Endothelial cell of hepatic sinusoid (primary cell): ENCODE measurements around the gene CTBP2.

Source experiments
- in situ Hi-C: cut with HindIII; loops from 2 replicates; pipeline ENCODE4 v1.10.0; 2017; ENCODE audit warnings: low sequenced_read_pairs

The CTBP2 gene

GRCh38 chr10:125129076-125129458 lies 31.3 kb downstream of the CTBP2 start:
- in situ Hi-C loops: loop anchor here (5.0 kb wide), 2 partner anchors 62 to 68 kb away; no protein-coding TSS in a partner anchor

GRCh38 chr10:125128397-125129075 lies 31.8 kb downstream of the CTBP2 start:
- in situ Hi-C loops: loop anchor here (5.0 kb wide), 2 partner anchors 61 to 69 kb away; no protein-coding TSS in a partner anchor

GRCh38 chr10:125127986-125128385 lies 32.4 kb downstream of the CTBP2 start:
- in situ Hi-C loops: loop anchor here (5.0 kb wide), 2 partner anchors 61 to 69 kb away; no protein-coding TSS in a partner anchor

- in situ Hi-C loops: loop anchor here (5.0 kb wide), 2 partner anchors 60 to 70 kb away; no protein-coding TSS in a partner anchor
Measured at GRCh38 chr10:125127110-125127509, 33.3 kb downstream of the CTBP2 start.

- in situ Hi-C loops: loop anchor here (5.0 kb wide), 2 partner anchors 59 to 71 kb away; no protein-coding TSS in a partner anchor
Measured at GRCh38 chr10:125125951-125126735, 34.2 kb downstream of the CTBP2 start.

GRCh38 chr10:125124907-125125306 lies 35.5 kb downstream of the CTBP2 start:
- in situ Hi-C loops: loop anchor here (5.0 kb wide), 2 partner anchors 58 to 72 kb away; no protein-coding TSS in a partner anchor

- in situ Hi-C loops: no loop called here
Measured at GRCh38 chr10:125124115-125124487, 36.3 kb downstream of the CTBP2 start.

- in situ Hi-C loops: no loop called here
Measured at GRCh38 chr10:125123476-125124114, 36.8 kb downstream of the CTBP2 start.

- in situ Hi-C loops: no loop called here
Measured at GRCh38 chr10:125122566-125122965, 37.8 kb downstream of the CTBP2 start.

- in situ Hi-C loops: no loop called here
Measured at GRCh38 chr10:125121003-125121402, 39.4 kb downstream of the CTBP2 start.

GRCh38 chr10:125120053-125120710 lies 40.2 kb downstream of the CTBP2 start:
- in situ Hi-C loops: no loop called here

GRCh38 chr10:125118701-125119100 lies 41.7 kb downstream of the CTBP2 start:
- in situ Hi-C loops: no loop called here

GRCh38 chr10:125118011-125118611 lies 42.3 kb downstream of the CTBP2 start:
- in situ Hi-C loops: no loop called here

GRCh38 chr10:125116652-125117310 lies 43.6 kb downstream of the CTBP2 start:
- in situ Hi-C loops: no loop called here

- in situ Hi-C loops: no loop called here
Measured at GRCh38 chr10:125116041-125116649, 44.2 kb downstream of the CTBP2 start.

- in situ Hi-C loops: no loop called here
Measured at GRCh38 chr10:125115409-125115808, 45.0 kb downstream of the CTBP2 start.

- in situ Hi-C loops: no loop called here
Measured at GRCh38 chr10:125114761-125115391, 45.5 kb downstream of the CTBP2 start.

GRCh38 chr10:125113691-125114371 lies 46.5 kb downstream of the CTBP2 start:
- in situ Hi-C loops: no loop called here
